ENCODE measurements around the gene EFL1.
"Not testable (repeated sequence)": the region's sequence is repeated elsewhere in the genome, so short reads cannot be mapped to it uniquely, and the experiment has no call there.

DNA sequence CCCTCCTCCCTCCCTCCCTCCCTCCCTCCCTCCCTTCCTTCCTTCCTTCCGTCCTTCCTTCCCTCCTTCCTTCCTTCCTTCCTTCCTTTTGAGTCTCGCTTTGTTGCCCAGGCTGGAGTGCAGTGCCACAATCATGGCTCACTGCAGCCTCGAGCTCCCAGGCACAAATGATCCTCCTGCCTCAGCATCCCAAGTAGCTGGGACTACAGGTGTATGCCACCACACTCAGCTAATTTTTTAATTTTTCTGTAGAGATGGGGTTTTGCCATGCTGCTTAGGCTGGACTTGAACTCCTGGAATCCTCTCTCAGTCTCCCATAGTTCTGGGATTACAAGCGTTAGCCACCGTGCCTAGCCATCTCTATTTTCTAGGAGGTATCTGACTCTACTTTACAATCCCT is 48.8 kb upstream of the EFL1 start:
- not testable (repeated sequence) for TF ChIP-seq CTCF (conservative IDR thresholded peaks at IDR 0.05; ENCODE audit: low read depth in 2 of 2); POLR2AphosphoS5 (IDR thresholded peaks at IDR 0.05; ENCODE audit: low read depth); EZH2 (IDR thresholded peaks at IDR 0.05; ENCODE audit: low read depth, unreplicated experiment); JUNB (IDR thresholded peaks at IDR 0.05; ENCODE audit: unreplicated experiment); CREB1 (CRISPR knock-in tag; IDR thresholded peaks at IDR 0.05; ENCODE audit: low read depth); ETS1 (IDR thresholded peaks at IDR 0.05); EZH2phosphoT487 (IDR thresholded peaks at IDR 0.05; ENCODE audit: unreplicated experiment); ZNF114 (CRISPR knock-in tag; IDR thresholded peaks at IDR 0.05); NANOG (IDR thresholded peaks at IDR 0.05; ENCODE audit: borderline replicate concordance); STAT1 (IDR thresholded peaks at IDR 0.05; ENCODE audit: unreplicated experiment); ZNF331 (CRISPR knock-in tag; IDR thresholded peaks at IDR 0.05; ENCODE audit: low read depth)
- TF ChIP-seq, protein P1, sequence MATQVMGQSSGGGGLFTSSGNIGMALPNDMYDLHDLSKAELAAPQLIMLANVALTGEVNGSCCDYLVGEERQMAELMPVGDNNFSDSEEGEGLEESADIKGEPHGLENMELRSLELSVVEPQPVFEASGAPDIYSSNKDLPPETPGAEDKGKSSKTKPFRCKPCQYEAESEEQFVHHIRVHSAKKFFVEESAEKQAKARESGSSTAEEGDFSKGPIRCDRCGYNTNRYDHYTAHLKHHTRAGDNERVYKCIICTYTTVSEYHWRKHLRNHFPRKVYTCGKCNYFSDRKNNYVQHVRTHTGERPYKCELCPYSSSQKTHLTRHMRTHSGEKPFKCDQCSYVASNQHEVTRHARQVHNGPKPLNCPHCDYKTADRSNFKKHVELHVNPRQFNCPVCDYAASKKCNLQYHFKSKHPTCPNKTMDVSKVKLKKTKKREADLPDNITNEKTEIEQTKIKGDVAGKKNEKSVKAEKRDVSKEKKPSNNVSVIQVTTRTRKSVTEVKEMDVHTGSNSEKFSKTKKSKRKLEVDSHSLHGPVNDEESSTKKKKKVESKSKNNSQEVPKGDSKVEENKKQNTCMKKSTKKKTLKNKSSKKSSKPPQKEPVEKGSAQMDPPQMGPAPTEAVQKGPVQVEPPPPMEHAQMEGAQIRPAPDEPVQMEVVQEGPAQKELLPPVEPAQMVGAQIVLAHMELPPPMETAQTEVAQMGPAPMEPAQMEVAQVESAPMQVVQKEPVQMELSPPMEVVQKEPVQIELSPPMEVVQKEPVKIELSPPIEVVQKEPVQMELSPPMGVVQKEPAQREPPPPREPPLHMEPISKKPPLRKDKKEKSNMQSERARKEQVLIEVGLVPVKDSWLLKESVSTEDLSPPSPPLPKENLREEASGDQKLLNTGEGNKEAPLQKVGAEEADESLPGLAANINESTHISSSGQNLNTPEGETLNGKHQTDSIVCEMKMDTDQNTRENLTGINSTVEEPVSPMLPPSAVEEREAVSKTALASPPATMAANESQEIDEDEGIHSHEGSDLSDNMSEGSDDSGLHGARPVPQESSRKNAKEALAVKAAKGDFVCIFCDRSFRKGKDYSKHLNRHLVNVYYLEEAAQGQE (IDR thresholded peaks at IDR 0.05; ENCODE audit: unreplicated experiment): not testable (repeated sequence)
- TF ChIP-seq, protein P2, sequence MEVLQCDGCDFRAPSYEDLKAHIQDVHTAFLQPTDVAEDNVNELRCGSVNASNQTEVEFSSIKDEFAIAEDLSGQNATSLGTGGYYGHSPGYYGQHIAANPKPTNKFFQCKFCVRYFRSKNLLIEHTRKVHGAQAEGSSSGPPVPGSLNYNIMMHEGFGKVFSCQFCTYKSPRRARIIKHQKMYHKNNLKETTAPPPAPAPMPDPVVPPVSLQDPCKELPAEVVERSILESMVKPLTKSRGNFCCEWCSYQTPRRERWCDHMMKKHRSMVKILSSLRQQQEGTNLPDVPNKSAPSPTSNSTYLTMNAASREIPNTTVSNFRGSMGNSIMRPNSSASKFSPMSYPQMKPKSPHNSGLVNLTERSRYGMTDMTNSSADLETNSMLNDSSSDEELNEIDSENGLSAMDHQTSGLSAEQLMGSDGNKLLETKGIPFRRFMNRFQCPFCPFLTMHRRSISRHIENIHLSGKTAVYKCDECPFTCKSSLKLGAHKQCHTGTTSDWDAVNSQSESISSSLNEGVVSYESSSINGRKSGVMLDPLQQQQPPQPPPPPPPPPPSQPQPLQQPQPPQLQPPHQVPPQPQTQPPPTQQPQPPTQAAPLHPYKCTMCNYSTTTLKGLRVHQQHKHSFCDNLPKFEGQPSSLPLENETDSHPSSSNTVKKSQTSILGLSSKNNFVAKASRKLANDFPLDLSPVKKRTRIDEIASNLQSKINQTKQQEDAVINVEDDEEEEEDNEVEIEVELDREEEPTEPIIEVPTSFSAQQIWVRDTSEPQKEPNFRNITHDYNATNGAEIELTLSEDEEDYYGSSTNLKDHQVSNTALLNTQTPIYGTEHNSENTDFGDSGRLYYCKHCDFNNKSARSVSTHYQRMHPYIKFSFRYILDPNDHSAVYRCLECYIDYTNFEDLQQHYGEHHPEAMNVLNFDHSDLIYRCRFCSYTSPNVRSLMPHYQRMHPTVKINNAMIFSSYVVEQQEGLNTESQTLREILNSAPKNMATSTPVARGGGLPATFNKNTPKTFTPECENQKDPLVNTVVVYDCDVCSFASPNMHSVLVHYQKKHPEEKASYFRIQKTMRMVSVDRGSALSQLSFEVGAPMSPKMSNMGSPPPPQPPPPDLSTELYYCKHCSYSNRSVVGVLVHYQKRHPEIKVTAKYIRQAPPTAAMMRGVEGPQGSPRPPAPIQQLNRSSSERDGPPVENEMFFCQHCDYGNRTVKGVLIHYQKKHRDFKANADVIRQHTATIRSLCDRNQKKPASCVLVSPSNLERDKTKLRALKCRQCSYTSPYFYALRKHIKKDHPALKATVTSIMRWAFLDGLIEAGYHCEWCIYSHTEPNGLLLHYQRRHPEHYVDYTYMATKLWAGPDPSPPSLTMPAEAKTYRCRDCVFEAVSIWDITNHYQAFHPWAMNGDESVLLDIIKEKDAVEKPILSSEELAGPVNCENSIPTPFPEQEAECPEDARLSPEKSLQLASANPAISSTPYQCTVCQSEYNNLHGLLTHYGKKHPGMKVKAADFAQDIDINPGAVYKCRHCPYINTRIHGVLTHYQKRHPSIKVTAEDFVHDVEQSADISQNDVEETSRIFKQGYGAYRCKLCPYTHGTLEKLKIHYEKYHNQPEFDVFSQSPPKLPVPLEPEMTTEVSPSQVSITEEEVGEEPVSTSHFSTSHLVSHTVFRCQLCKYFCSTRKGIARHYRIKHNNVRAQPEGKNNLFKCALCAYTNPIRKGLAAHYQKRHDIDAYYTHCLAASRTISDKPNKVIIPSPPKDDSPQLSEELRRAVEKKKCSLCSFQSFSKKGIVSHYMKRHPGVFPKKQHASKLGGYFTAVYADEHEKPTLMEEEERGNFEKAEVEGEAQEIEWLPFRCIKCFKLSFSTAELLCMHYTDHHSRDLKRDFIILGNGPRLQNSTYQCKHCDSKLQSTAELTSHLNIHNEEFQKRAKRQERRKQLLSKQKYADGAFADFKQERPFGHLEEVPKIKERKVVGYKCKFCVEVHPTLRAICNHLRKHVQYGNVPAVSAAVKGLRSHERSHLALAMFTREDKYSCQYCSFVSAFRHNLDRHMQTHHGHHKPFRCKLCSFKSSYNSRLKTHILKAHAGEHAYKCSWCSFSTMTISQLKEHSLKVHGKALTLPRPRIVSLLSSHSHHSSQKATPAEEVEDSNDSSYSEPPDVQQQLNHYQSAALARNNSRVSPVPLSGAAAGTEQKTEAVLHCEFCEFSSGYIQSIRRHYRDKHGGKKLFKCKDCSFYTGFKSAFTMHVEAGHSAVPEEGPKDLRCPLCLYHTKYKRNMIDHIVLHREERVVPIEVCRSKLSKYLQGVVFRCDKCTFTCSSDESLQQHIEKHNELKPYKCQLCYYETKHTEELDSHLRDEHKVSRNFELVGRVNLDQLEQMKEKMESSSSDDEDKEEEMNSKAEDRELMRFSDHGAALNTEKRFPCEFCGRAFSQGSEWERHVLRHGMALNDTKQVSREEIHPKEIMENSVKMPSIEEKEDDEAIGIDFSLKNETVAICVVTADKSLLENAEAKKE (CRISPR knock-in tag; IDR thresholded peaks at IDR 0.05): not testable (repeated sequence)

All from GM23338 (cell line).